HG03439 (cell line): ENCODE measurements around the gene CBX4.
A peak's percentile ranks its signal among the peaks of the same experiment; 100 is the strongest.

Experiments
- ATAC-seq: cut with Tn5 transposase; IDR thresholded peaks from one replicate; pipeline ENCODE4 v1.9.1; 2021; ENCODE audit warnings: mild to moderate bottlenecking, moderate library complexity; ENCODE audit not compliant: unreplicated experiment

CBX4 gene

DNA sequence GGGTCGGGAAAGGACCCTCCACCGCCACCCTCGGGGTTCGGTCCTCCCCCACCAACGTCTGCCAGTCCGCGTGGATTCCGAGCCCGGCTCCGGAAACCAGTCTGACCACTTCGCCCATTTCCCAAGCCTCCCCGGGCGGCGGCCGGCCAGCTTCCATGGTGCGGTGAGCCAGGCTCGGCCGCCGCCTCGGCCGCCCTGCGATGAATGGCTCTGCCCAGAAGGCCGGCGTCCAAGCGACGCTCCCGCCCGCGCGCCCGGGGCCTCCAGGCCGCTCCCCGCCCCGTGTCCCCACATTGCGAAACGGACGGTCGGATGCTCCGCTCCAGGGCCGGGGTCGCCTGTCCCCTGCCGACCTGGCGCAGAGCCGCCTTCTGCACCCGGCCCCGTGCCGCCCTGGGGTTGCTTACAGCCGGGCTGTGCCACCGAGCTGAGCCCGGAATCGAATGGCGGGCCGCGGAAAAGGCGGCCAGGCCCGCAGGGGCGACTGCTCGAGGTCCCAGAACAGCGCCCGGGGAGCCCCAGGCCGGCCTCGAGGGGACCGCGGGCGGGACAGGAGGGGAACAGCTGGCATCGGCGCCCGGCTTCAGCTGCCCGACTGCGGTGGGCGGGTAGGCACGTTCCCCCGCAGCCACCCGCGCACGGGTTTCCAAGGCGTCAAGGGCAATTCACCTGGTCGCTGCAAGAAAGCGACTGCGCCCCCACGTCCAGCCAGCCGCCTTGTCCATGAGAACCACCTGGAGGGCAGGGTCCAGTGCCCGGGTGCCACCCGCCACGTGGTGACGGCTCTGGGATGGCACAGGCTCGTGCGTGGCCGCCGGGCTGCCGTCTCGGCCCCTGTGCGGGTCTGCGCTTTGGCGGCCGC lies 24.0 kb downstream of the CBX4 start:
- ATAC-seq = no peak

DNA sequence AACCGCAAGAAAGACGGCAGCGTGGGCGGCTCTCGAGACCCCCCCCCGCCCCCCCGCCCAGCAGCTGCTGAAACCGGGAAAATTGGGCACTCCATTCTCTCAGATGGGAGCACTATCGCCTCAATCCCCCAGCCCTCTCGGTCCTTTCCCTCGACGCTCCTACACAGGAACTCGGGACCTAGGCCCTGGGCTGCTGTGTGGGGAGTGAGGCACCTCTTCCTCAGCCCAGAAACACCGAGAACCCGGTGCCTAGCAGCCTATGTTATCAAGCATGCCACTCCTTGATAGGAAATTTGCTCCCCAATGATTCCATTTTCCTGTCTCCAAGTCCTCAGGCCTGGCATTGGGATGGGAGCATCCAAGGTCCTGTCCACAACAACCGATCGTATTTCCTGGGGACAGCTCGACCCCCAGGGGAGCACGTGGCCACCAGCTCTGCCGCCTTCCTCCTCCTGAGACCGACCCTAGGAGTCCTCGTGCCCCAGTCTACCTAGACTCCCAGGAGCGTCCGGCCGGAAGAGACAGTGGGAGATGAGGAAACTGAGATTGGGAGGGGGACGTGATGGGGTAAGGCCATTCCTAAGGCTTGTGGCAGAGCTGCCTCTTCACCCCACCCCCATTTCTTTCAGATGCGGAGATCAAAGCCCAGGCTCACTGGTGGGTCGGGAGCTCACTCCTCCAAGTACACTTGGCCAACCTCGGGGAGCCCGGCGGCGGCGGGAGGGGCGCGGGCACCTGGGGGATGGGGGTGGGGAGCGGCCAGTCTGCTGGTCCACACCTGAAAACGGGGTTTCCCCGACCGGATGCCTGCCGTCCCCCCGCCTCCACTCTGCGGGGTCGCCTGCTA lies 24.9 kb downstream of the CBX4 start:
- ATAC-seq = no peak

DNA sequence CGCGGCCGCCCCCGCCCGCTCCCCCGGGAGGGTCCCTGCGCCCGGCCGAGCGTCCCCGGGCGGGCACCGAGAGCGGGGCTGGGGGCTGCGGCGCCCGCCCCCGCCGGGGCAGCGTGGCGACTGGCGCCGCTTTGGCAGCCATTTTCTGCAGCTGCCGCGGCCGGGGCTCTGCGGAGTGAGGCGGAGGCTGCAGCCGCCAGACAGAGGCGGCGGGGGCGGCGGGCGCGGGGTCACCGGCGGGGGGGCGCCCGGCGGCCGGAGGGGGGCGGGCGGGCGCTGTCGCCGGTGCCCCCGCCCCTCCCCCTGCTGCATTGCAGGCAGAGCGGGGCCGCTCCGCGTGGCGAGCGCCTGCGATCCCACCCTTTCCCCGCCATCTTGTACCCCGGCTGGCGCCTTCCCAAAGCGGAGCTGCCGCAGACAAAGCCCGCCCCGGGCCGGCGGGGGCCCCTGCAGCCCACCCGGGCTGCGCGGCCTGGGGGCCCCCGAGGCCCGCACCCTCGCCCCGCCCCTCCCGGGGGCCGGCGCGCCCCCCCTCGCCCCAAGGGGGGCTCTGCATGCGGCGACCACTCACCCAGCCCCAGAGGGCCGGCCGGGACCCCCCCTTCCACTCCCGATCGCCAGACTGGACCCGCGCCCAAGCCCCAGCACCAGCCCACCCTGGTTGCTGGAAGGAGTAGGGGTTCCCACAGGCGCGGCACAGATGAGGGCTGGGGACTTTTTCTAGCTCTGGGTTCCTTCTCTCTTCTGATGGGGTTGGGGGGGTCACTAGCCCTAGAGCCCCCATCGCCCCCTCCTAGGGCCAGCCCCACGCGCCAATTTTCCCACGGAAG lies 25.7 kb downstream of the CBX4 start:
- ATAC-seq = no peak

DNA sequence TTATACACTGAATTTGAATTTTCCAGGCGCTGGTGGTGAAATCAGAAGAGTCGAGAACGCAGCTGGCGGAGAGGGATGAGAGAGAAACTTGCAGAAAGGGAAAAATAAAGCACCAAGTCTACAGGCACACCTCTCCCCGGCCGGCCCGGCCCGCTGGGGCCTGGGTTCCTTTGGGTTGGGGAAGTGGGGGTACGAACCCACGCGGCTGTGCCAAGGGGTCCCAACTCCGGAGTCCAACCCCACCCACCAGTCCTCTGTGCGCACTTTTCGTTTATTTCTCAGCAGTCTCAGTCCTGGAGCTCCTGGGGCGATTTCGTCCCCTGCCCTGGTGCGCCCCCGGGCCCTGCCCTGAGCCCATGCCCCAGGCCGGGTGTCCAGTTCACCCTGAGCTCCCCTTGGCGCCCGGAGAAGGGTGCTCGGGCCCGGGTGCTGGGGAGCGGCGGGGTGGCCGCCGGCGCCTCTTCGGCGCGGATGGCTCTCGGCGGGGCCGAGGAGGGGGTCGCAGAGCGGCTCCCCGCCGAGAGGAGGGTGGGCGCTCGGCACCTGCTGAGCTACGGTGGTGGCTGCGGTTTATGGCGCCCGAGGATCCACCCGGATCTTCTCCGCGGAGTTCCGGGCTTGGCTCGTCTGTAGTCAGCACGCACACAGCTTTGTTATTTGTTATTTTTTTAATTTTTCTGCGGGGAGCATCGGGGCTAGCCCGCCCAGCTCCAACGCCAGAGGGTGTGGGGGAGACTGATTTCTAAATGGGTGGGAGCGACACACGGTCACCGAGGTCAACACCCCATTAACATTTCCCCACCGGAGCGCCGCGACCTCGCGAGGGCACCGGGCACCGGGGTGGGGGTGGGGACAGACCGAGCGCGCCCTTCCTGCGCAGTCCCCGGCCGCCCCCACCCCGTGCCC lies 26.6 kb downstream of the CBX4 start:
- no peak for ATAC-seq

DNA sequence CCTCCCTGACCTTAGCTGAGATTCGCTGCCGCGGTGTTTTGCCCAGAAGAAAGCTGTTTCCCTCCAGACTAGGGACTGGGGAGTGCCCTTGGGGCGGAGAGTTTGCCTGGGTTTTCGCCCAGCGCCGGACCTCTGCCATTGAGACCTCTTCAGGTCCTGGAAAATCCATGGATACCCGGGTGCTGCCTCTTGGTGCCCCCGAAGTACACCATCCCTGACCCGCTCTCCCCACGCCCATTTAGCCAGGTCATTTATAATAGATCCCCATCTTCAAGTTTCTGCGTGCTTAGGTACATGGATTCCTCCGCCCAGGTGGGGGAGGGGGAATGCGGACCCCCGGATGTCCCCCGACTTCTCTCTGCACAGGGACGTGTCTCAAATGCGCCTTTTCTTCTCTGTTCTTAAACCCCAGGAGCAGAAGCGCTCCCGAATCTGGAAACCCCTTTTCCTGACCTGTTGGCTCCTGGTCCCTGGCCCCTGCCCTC lies 27.3 kb downstream of the CBX4 start:
- no peak for ATAC-seq

DNA sequence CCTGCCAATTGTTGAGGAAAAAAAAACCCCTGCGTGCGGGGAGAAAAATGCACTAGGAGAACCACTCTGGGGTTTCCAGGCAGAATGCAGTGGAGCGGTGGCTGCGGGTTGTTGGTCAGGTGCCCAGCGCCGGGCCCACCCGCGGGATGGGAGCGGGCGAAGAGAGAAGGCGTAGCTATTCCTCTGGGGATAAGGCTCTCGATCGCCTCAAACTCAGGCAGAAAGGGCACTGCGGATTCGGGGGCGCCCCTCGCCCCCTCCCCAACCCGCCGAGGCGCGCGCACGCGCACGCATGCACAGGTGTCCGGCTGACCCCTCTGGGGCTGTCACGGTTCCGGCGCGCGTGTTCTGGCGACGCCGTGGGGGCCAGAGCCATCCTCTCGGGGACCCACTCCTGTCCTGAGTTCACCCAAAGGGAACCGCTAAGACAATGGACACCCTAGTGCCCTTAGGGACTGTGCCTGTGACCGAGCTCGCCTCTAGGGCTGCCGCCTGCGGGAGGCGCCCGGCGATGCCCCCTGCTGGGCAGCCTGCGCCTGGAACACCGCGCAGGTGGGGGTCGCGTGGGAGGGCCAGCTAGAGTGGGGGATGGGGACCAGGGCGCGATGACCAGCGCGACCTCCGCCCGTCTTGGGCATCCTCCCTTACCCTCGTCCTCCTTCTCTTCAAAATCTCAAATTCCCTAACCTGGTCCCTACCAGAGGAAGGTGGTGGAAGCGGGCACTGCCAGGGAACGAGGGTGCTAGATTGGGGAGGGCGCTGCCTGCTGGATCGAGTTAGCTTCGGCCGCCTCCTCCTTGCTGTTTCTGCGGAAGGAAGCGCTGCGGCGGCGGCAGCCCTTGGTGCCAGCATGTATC lies 28.0 kb downstream of the CBX4 start:
- no peak for ATAC-seq

DNA sequence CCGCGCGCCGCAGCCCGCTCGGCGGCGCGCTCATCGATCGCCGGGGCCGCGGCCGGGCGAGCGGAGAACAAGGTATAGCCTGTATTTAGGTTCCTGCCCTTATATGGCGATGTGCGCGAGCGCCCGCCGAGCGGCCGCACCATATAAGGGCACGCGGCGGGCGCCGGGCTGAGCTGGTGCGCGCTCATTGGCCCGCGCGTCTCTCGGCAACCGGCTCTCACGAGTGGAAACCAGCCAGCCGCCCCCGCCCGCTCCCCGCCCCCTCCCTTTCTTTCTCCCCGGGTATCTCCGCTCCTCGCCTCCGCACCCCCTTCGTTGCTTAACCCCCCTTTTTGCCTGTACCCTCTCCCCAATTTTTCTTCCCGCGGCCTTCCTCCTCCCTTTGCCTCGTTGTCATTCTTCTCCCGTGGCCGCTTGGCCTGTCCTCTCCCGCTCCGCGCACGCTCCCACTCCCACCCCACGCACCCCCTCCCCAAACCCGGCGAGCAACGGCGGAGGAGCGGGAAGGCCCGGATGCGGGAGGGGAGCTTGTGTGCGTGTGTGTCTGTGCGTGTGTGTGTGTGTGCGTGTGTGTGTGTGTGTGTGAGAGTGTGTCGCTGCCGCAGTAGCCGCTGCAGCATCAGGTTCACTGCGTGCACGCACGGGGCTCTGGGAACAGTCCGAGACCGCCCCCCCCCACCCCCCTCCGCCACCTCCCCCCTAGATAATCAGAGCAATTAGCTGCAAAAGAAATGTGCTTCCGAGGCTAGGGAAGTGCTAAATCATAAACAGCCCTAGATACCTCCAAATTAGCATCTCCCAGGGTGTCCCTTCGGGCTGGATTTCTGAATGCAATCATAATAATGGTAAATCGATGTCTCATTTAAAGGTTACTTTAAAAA lies 28.9 kb downstream of the CBX4 start:
- peak; percentile 77 for ATAC-seq

DNA sequence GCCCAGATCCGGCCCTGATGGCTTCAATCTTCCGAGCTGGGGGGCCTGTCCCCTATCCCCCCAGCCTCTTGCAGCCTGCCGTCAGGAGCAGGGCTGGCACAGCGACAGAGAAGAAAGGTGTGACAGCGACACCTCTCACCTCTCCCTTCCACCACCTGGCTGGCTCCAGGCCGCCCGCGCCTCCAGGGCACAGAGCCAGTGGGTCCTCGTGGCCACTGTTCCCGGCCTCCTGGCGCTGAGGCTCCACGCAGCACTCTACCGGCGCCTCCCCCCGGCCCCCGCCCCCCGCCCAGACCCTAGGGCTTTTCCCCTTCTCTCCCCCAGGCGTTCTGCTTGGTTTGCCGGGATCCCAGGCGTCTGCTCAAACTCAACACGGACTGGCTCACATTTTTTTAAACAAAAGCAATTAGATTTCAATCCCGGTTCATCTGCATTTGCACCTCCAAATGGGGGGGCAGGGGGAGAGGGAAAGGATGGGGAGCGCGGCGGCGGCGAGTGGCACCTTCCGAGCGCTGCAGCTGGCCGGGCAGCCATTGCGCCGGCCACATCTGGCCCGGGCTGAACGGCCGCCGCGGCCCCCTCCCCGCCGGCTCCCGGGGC lies 29.6 kb downstream of the CBX4 start:
- ATAC-seq = no peak

DNA sequence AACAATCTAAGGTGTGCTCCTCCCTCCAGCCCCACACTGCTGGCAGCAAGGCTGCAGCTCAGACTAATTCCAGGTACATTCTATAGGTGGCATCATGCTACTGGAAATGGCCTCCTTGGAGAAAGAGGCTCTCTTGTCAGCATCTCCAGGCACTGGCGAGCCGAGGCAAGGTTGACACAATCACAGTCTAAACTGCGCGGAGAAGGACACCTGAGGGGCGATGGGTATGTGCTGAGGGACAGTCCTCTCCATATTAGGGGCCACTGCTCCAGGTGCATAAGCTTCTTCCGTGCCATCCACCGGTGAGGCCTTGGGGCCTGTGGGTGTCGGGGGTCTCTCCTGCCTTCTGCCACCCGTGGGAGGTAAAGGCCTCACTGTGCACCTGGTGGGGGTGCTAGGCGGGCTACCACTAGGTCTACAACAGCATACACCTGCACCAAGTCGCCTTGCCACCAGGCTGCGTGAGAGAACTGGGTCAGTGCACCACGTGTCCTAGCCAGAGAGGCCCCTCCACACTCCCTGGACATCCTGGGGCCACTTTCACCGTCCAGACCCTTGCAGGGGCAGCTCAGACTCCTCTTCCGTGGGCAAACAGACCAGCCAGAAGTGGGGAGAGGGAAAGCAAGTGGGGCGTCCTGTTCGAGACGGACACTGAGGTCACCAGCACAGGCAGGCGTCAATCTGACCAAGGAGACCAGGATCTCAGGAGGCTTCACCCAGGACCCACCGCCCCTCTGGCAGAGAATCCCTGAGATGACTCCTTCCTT lies 30.3 kb downstream of the CBX4 start:
- ATAC-seq = no peak

DNA sequence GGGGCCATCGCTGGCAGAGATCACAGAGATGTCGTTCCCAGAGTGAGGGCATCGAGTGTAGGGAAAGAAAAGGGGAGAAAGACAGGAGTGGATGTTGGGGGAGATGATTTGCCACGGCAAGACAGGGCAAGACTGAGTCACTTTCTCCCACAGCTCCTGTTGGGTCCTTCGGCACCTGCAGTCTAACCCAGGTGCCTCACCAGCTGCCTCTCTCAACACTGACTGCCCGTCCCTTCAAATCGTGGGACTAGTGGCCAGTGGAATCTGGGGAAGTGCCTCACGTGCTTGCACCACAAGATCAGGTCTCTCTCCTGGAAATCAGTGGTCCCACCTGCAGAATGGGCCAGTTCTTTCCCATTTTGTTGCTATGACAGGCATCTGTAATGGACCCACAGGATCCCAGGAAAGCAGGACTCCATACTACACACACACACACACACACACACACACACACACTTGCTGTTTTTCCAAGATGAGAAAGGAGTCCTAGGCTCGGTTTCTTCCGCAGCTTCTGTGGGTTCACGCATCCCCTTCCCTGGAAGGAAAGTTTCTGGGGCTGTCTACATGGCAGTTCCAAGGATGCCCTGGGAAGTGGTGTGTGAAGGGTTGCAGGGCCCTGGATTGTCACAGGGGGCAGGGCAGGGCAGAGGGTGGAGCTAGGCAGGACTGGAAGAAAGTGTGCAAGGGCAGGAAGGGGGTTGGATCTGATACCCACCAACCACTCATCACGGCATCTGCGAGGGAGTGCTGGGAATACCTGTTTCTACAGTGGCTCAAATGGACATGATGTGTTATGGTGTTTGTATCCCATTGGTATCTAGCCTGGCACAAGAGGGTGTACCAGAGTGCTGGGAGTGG lies 32.1 kb downstream of the CBX4 start:
- no peak for ATAC-seq

DNA sequence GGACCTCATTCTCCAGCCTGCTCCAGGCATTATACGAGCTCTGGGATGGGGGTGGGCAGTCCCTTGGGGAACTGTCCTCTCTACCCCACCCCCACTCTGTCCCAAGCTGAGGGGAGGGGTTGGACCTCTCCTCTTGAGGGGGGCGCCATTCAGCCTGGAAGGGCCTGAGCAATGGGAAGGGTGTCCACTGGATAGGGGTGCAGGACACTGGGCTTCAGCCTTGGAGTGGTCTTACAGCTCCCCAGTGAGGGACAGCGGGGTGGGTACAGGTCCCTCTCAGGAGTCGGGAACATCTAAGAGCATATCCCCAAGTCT lies 32.8 kb downstream of the CBX4 start:
- ATAC-seq = no peak

DNA sequence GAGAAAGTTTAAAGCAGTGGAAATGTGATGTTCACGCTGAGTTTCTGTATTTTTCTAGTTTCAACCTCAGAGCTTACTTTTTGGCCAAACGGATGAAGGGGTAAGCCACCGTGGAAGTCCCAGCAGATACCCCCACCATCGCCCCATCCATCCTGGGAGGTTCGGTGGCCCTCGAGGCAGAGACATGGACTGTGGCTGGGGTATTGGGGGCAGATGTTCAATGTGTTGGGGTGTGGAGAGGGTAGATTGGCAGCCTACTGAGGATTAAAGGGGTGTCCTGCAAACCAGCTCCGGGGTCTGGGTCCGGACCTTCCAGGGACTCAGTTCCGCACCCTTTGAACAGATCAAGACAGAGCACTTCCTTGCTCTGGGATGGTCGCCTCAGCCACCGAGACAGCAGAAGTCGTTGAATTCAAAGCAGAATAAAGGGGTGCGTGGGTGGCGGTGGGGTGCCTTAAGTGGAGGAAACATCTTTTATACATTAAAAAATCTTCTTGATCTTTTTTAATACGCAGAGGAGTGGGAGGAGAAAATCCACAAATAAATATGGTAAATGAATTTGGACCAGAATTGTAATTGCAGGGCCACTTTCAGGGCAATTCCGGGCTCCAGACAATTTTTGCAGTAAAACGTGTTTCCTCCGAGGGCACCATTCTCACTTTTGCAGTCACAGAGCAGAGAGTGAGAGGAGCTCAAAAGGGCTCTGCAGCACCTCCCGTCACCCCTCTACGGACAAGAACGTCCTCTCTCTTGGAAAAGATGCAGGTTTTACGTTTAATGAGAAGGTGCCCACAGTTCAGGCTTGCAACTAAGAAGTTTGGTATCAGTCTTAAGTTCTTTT lies 34.2 kb downstream of the CBX4 start:
- ATAC-seq = no peak

DNA sequence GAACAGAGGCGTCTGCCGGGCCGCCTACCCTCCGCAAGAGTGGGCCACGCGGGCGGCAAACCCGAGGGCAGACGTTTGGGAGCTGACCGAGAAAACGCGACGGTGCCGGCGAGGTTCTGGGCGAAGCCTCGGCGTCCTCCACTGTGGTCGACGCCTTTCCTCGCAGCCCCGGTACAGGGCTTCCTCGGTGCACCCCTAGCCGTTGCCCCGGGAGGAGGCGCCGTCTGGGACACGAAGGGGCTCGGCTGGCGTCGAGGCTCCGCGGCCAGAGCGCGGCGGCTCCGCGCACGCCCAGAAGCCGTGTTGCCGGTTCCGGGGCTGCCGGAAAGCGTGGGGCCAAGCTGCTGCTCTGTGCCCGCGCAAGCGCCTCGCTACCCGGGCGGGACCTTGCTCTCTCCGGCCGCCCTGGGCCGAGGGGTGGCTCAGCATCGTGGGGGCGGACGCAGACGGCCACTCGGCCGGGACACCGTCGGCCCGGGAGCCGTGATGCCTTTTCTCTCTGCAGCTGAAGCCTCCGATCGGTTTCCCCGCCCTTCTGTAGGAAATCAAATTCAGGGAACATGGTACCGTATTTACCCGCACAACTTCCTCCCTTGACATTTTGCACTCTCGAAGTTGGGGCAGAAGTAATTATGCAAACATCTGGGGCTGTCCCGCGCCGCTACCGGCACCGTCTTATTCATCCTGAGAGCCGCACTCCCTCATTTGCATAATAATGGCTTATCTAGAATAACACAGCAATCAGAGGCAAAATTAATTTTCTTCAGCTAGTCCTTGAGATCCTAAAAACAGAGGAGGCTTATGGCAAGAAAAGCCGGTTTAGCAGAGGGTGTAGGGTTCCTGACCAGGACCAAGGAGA lies 35.0 kb downstream of the CBX4 start:
- peak; percentile 61 for ATAC-seq

DNA sequence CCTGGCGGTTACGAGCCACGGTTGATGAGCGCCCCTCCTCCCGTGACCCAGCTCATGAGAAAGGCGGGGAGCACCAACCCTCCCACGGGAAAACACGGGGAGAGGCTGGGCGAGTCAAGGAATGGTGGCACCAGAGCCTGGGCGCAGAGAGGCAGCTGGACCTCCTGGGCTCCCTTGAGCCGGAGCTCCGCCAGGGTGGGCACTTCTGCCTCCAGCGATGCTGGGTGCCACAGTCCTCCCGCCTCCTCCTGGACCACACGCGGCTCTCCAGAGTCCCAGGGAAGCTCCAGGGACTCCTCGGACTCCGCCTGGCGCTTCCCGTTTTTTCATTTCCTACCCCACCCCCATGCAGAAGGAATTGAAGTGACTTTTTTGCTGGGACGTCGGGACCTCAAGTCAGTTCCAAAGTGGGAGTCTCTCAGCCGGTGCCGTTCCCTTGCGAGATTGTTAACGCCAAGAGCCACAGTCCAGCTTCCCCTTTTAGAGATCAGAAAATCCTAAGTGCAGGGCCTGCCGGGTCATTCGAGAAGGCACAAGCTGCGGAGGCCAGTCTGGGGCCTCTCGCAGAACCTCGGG lies 35.7 kb downstream of the CBX4 start:
- ATAC-seq = no peak
